OCI-LY3 (cell line): ENCODE data around the gene MX1.
"Not testable (repeated sequence)": the region's sequence is repeated elsewhere in the genome, so short reads cannot be mapped to it uniquely, and the experiment has no call there.

Source experiments
- H2AFZ ChIP-seq: fragments of 200-600, 300-600 bp; shearing (Covaris generic); 2 replicates; pipeline ENCODE4 v1.6.0; 2014; ENCODE audit warnings: antibody characterized with exemption, low read depth, low read length
- H3K27ac ChIP-seq: fragments of 200-600, 300-600 bp; sonication (generic); 2 replicates; pipeline ENCODE4 v1.5.1; 2014; ENCODE audit warnings: mild to moderate bottlenecking, low read length, moderate library complexity, mixed read lengths
- H3K27me3 ChIP-seq: fragments of 200-600, 300-600 bp; sonication (generic); 2 replicates; pipeline ENCODE4 v1.6.1; 2014; ENCODE audit warnings: low read depth, low read length, mixed read lengths
- H3K36me3 ChIP-seq: fragments of 200-600, 300-600 bp; sonication (generic); replicated peaks from 2 replicates; pipeline ENCODE3; 2014; ENCODE audit warnings: low read depth, low read length, mixed read lengths
- H3K4me1 ChIP-seq: fragments of 300-600, 200-600 bp; sonication (generic); 2 replicates; pipeline ENCODE4 v1.6.1; 2014; ENCODE audit warnings: low read length, mixed read lengths
- H3K4me2 ChIP-seq: fragments of 200-600, 300-600 bp; sonication (generic); 2 replicates; pipeline ENCODE4 v1.6.1; 2014; ENCODE audit warnings: low read length, mixed read lengths
- H3K4me3 ChIP-seq: fragments of 300-600, 200-600 bp; sonication (generic); 2 replicates; pipeline ENCODE4 v1.5.1; 2014; ENCODE audit warnings: antibody characterized with exemption, mild to moderate bottlenecking, low read length, moderate library complexity
- H3K79me2 ChIP-seq: fragments of 300-600, 200-600 bp; shearing (Covaris generic); 2 replicates; pipeline ENCODE4 v1.6.1; 2014; ENCODE audit warnings: mild to moderate bottlenecking, low read length, mixed read lengths
- H3K9ac ChIP-seq: fragments of 300-600, 200-600 bp; shearing (Covaris generic); 2 replicates; pipeline ENCODE4 v1.6.0; 2014; ENCODE audit warnings: mild to moderate bottlenecking, low read length, moderate library complexity
- H3K9me3 ChIP-seq: fragments of 200-600, 300-600 bp; shearing (Covaris generic); 2 replicates; pipeline ENCODE4 v1.6.1; 2014; ENCODE audit warnings: low read length, mixed read lengths; ENCODE audit not compliant: insufficient read depth
- H4K20me1 ChIP-seq: fragments of 200-600, 300-600 bp; sonication (generic); 2 replicates; pipeline ENCODE4 v1.6.1; 2016; ENCODE audit warnings: low read length, mixed read lengths; ENCODE audit not compliant: insufficient read depth
- CTCF ChIP-seq: fragments of 200-600, 300-600 bp; sonication (generic); IDR thresholded peaks from 2 replicates; pipeline ENCODE4 v1.5.1; 2014; ENCODE audit warnings: antibody characterized with exemption, low read length, low read depth
- EZH2phosphoT487 ChIP-seq: fragments of 200-600 bp; shearing (Covaris generic); IDR thresholded peaks from 2 replicates; pipeline ENCODE4 v1.6.1; 2018; ENCODE audit warnings: antibody characterized with exemption, mixed run types, low read depth

The MX1 gene

GRCh38 chr21:41419921-41420862 is 5.8 kb upstream of the MX1 start:
- H3K4me3 ChIP-seq: peak overlapping the region; percentile 86
- no peaks in the 10 kb centered on the region for H3K36me3 ChIP-seq
- peak overlapping the region; percentile 20; the same call in 1 of the 2 replicates for H3K27ac ChIP-seq
- H4K20me1 ChIP-seq: no peaks in the 10 kb centered on the region
- H3K4me2 ChIP-seq: peak overlapping the region; percentile 88
- no peaks in the 10 kb centered on the region for H3K27me3 ChIP-seq
- no peaks in the 10 kb centered on the region for H3K79me2 ChIP-seq
- TF ChIP-seq CTCF: no peak
- TF ChIP-seq EZH2phosphoT487: no peak
- peak overlapping the region; percentile 68 for H3K9ac ChIP-seq
- H3K4me1 ChIP-seq: peaks cover 14% of the 10 kb centered on the region
- no peaks in the 10 kb centered on the region for H3K9me3 ChIP-seq
- H2AFZ ChIP-seq: peak overlapping the region; percentile 79

GRCh38 chr21:41420998-41421397 is 5.0 kb upstream of the MX1 start:
- H3K27me3 ChIP-seq, H3K36me3 ChIP-seq, H3K9ac ChIP-seq, H3K9me3 ChIP-seq, H3K27ac ChIP-seq, H4K20me1 ChIP-seq, H3K4me2 ChIP-seq, H3K79me2 ChIP-seq, H2AFZ ChIP-seq: not testable (repeated sequence)
- peak overlapping the region; percentile 86 for H3K4me3 ChIP-seq
- H3K4me1 ChIP-seq: peaks cover 18% of the 10 kb centered on the region

- no peaks in the 10 kb centered on the region for H3K79me2 ChIP-seq
- no peak overlapping the region for H2AFZ ChIP-seq
- no peaks in the 10 kb centered on the region for H4K20me1 ChIP-seq
- no peak overlapping the region for H3K9ac ChIP-seq
- no peak overlapping the region for H3K4me3 ChIP-seq
- peaks cover 18% of the 10 kb centered on the region for H3K4me1 ChIP-seq
- no peaks in the 10 kb centered on the region for H3K36me3 ChIP-seq
- H3K9me3 ChIP-seq: no peaks in the 10 kb centered on the region
- no peaks in the 10 kb centered on the region for H3K27me3 ChIP-seq
- no peak overlapping the region for H3K4me2 ChIP-seq
- no peak overlapping the region for H3K27ac ChIP-seq
- TF ChIP-seq CTCF: no peak
- no peak for TF ChIP-seq EZH2phosphoT487
These were observed 3.3 kb upstream of the MX1 start for GRCh38 chr21:41422546-41423304.

- H3K9ac ChIP-seq, H4K20me1 ChIP-seq, H3K27ac ChIP-seq, H3K9me3 ChIP-seq, H3K4me2 ChIP-seq, H3K27me3 ChIP-seq, H2AFZ ChIP-seq, H3K79me2 ChIP-seq, H3K4me3 ChIP-seq, H3K36me3 ChIP-seq: not testable (repeated sequence)
- H3K4me1 ChIP-seq: peaks cover 18% of the 10 kb centered on the region
These were observed 2.8 kb upstream of the MX1 start for GRCh38 chr21:41423305-41423636.

GRCh38 chr21:41425588-41425953 is 468 bp upstream of the MX1 start:
- Histone ChIP-seq H3K27me3 (no peaks in the 10 kb centered on the region), H3K9ac (peak overlapping the region; percentile 51; the same call in 1 of the 2 replicates), H2AFZ (peak overlapping the region; percentile 72), H3K4me2 (peak overlapping the region; percentile 66), H3K36me3 (no peaks in the 10 kb centered on the region), H3K27ac (no peak overlapping the region), H4K20me1 (no peaks in the 10 kb centered on the region), H3K9me3 (no peaks in the 10 kb centered on the region), H3K79me2 (no peaks in the 10 kb centered on the region), H3K4me1 (peaks cover 12% of the 10 kb centered on the region; the same call in 1 of the 2 replicates), H3K4me3 (peak overlapping the region; percentile 67)
- no peak for TF ChIP-seq EZH2phosphoT487
- TF ChIP-seq CTCF: no peak
